T-helper 2 cell (primary cell): ENCODE measurements around the gene EXD3.

Experiments used
- DNase-seq, 5 experiments: peaks; one replicate each; pipeline versions ENCODE4 v3.0.0 to v3.0.0-alpha.2; 2012 to 2022

Gene EXD3

GRCh38 chr9:137432687-137433348, 9.9 kb upstream of the EXD3 start:
- no peak for DNase-seq

GRCh38 chr9:137431416-137431931, 8.5 kb upstream of the EXD3 start:
- DNase-seq = no peak

- DNase-seq = no peak
Measured at GRCh38 chr9:137430723-137431415, 7.9 kb upstream of the EXD3 start.

- no peak for DNase-seq
Measured at GRCh38 chr9:137429974-137430722, 7.2 kb upstream of the EXD3 start.

GRCh38 chr9:137429546-137429890, 6.6 kb upstream of the EXD3 start:
- DNase-seq = no peak

- DNase-seq = no peak
Measured at GRCh38 chr9:137428841-137429545, 6.0 kb upstream of the EXD3 start.

GRCh38 chr9:137428311-137428630, 5.3 kb upstream of the EXD3 start:
- no peak for DNase-seq

- DNase-seq = no peak
Measured at GRCh38 chr9:137427454-137428310, 4.7 kb upstream of the EXD3 start.

GRCh38 chr9:137426018-137426681, 3.2 kb upstream of the EXD3 start:
- no peak for DNase-seq

- no peak for DNase-seq
Measured at GRCh38 chr9:137423514-137424291, 741 bp upstream of the EXD3 start.

- no peak for DNase-seq
Measured at GRCh38 chr9:137421838-137422603, 941 bp downstream of the EXD3 start.

- DNase-seq = peak in 2 of 5 experiments; percentile 21 to 28
Measured at GRCh38 chr9:137417161-137418021, 5.6 kb downstream of the EXD3 start.

GRCh38 chr9:137416563-137417151, 6.3 kb downstream of the EXD3 start:
- DNase-seq = no peak

- no peak for DNase-seq
Measured at GRCh38 chr9:137416006-137416562, 6.9 kb downstream of the EXD3 start.

- no peak for DNase-seq
Measured at GRCh38 chr9:137415451-137415850, 7.5 kb downstream of the EXD3 start.

GRCh38 chr9:137412431-137412830, 10.5 kb downstream of the EXD3 start:
- no peak for DNase-seq

GRCh38 chr9:137411645-137412380, 11.1 kb downstream of the EXD3 start:
- DNase-seq = peak in 1 of 5 experiments; percentile 48
